HG03066 (cell line): ENCODE data around the gene SHMT1.
A peak's percentile ranks its signal among the peaks of the same experiment; 100 is the strongest.
"Not testable (repeated sequence)": the region's sequence is repeated elsewhere in the genome, so short reads cannot be mapped to it uniquely, and the experiment has no call there.

Source experiments
- ATAC-seq: cut with Tn5 transposase; IDR thresholded peaks from one replicate; pipeline ENCODE4 v1.9.1; 2021; ENCODE audit warnings: low read depth; ENCODE audit not compliant: unreplicated experiment

SHMT1 gene

DNA sequence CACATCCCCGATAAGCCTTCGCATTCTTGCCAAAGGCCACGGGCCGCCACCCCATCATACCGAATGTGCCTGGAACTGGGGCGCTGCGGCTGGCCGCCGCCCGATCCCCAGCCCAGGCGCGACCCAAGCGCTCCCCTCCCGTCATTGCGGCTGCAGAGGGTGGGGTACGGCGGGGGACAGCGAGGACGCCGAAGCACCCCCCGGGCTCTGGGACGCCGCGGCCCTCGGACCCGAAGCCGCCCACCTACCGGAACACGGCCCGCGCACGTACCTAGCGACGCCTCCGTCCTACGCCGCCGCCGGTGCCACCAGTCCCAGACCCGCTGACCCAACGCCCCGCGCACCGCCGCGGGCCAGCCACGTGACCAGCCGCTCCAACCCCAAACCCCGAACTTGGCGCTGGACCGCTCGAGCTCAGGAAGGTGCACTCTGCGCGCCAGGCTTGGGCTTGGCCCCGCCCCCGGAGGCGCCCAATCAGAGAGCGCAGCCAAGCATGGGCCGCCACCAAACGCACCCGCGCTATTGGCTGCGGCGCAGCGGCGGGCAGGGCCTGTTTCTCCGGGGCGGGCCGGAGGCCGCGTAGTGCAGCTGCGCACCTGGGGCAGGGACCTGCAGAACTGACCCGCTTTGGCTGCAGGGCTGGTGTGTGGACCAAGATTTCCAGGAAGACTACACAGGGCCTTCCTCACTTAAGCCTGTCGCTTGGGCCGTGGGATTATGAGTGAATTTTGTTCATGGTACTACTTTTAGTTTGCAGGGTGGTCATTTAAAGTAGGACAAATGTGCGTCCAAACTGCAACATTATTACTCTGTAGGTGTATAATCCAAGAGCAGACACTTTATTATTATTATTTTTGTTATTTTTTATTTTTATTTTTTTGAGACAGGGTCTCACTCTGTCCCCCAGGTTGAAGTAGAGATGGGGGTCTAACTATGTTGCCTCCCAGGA, at the start of gene SHMT1:
Gene SHMT1, minus strand, starts transcription at position 450 of the 949 bp plus-strand sequence. CDS start 7,569 bp downstream, outside the sequence.
- peak; percentile 93 for ATAC-seq

DNA sequence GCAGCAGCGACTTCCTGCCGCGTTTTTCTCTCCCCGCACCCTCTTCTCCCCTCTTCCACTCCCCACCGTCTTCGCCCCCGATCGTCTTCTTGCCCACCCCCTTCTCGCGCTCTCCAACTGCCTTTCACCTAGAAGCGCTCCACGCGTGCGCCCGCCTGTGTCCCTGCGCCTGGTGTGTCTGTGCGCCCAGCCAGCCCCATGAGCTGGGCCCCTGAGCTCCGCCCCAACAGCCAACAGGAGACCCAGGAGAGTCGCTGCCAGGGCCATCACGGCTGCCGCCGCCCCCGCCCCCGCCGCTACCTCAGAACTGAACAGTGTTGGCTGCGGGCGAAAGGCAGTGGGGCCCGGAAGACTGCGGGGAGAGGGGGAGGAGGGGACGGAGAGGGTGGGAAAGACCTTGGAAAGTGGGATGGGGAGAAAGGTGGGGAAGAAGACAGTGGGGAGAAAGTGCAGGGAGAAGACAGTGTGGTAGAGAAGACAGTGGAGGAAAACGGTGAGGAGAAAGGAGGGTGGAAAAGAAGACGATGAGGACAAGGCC, 48.7 kb upstream of the SHMT1 start:
- ATAC-seq, result peak; percentile 70

DNA sequence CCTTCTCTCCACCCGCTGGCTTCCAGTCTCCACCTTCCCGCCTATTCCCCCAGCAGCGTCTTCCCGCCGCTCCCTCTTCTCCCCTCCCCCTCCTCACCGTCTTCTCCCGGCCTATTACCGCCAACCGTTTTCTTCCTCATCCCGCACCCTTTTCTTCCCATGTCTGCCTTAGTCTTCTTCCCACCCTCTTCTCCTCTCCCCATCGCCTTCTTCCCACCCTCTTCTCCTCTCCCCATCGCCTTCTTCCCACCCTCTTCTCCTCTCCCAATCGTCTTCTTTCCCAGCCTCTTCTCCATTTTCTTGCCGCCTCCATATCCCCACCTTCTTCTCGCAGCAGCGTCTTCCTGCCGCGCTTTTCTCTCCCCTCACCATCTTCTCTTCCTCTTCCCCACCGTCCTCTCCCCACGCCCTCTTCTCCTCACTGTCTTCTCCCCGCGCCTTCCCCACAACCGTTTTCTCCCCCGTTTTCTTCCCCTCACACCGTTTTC, 48.1 kb upstream of the SHMT1 start:
- ATAC-seq, result not testable (repeated sequence)

DNA sequence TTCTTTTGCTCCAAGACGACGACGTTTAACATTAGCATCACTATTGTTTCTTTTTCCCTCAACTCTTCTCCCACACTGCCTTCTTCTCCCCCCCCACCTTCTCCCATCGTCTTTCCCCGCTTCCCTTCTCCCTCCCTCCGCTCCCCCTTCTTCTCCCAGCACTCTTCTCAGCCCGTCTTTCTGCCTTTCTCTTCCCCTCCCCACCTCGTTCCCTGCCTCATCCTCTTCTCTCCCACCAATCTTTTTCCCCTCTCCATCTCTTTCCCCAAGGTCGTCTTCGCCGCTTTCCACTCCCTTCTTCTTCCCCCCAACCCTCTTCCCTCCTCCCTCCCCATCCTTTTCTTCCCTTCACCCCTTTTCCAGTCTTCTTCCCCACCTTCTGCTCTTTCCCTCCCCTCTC, 47.4 kb upstream of the SHMT1 start:
- ATAC-seq, result not testable (repeated sequence)

DNA sequence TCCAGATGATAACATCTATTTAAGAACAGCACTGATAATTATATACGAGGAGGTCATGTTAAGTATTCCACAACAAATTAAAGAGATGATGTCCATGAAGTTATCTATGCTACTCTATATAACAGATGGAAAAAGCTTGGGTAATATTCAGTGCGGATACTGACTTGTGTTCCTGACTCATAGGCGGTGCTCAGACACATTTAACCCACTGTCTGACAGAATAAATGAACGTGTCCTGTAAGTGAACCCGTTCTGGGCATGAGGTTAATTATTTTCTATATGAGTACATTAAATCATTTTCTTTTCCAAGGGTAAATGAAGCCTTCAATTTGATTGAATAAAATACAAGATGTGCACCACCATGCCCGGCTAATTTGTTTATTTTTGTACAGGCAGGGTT, 46.0 kb upstream of the SHMT1 start:
- ATAC-seq, result not testable (repeated sequence)

DNA sequence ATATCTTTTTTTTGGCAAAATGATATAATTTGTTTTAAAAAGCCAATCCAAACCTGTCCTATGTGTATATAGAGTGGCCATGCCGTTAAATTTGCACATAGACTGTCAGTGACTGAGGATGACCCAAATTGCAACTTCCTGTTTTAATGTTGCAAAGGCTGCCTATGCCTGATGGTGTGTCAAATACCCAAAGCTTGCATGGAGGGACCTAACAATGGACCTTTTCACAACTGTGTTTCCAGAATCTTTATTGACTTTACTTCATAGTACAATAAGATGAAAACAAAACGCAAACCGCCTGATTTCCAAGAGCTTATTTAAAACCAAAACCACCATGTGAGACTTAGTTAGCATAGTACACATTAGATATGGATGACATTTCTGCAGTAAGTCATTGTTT, 45.6 kb upstream of the SHMT1 start:
- not testable (repeated sequence) for ATAC-seq

DNA sequence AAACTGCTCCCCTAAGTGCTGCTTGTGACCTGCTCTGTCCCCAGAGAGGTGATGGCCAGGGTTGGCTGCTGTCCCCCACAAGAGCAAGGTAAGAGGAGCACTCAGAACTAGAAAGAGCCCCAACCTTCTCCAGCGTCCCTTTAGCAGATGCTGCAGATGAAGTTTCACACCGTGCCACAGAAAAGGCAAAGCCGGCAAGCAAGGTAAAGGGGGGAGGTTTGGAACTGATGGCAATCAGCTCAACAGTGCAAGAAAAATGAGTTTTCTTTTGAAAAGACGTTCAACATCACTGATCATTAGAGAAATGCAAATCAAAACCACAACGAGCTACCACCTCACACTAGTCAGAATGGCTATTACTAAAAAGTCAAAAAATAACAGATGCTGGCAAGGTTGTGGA, 40.3 kb upstream of the SHMT1 start:
- peak; percentile 68 for ATAC-seq

DNA sequence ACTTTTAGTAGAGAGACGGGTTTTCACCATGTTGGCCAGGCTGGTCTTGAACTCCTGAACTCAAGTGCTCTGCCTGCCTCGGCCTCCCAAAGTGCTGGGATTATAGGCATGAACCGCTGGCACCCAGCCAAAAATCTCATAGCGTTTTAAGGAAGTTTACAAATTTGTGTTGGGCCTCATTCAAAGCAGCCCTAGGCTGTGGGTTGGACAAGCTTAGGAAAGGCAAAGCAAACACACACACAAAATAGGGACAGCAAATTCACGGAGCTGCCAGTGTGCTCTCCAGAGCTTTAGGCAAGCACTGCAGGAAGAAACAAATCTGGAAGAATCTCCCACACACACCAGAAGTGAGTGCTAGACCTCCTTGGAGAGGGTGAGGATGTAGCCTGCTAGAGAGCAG, 39.8 kb upstream of the SHMT1 start:
- not testable (repeated sequence) for ATAC-seq

DNA sequence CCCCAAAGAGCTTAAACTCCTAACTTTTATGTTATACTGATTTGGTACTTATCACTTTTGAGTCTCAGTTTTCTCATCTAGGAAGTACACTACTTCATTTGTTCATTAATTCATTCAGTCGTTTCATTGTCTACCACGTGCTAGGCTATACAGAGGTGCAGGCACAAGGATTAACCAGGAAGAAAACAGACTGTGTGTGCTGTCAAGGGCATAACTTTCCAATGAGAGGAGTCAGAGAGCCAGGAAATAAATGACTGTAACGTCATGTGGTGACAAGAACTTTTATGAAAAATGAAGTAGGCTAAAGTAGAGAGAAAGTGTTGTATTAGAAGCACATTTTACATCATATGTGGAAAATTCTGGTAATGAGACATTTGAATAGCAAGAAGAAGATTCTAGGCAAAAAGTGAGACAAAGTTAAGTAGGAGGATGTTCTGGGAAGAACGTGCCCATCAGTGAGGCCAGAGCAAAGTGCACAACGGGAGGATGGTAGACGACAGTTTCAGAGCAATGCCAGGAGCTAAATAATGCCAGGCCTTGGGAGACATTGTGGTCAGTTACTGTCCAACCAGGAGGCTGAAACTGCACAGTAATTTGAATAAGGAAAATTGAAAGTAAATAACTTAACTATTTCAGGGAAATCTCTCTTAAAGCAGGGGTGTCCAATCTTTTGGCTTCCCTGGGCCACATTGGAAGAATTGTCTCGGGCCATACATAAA, 38.7 kb upstream of the SHMT1 start:
- ATAC-seq, result not testable (repeated sequence)

DNA sequence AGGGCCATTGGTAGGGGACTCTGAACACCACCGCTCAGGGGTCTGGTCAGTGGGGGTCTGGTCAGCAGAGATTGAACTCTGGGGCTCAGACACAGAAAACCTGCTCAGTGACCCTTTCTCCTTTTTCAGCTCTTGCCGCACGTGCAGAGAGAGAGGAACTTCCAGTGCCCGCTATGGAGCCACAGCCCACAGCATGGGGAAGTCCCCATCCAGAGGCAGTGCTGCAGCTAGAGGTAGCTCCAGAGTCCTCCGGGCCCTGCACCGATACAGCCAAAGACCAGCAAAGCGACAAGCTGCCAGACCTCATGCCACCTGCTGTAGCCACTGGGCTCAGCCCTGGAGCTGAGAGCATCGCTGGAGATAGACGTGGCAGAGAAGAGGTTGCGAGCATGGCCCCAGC, 25.4 kb upstream of the SHMT1 start:
- not testable (repeated sequence) for ATAC-seq

DNA sequence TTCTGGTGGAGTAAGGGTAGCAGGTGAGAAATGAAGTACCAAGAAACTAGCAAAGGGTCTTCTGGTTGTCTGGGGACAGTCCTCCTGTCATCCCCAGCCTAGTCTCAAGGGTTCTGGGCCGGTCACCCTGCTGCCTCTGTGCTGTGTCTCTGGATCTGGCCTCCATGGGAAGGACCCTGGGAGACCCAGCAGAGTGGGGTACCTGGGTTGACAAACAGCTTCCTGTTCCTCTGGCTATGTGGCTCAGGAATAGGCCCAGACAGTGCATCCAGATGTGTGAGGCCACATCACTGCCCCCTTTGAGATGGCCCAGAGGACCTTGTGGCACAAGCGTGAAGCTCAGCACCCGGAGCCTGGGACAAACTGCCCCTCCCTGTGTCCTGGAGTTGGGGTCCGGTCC, 24.9 kb upstream of the SHMT1 start:
- ATAC-seq, result not testable (repeated sequence)

DNA sequence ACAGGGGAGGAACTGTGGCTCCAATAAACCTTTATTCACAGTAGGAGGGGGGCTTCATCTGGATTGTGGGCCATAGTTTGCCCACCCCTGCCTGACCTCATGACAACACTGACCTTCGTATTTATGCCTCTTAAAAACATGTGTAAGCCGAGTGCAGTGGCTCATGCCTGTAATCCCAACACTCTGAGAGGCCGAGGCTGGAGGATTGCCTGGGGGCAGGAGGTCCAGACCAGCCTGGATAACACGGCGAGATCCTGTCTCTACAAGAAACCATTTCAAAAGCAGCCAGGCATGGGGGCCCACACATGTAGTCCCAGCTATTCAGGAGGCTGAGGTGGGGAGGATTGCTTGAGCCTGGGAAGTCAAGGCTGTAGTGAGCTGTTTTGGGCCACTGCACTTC, 24.2 kb upstream of the SHMT1 start:
- ATAC-seq, result not testable (repeated sequence)

DNA sequence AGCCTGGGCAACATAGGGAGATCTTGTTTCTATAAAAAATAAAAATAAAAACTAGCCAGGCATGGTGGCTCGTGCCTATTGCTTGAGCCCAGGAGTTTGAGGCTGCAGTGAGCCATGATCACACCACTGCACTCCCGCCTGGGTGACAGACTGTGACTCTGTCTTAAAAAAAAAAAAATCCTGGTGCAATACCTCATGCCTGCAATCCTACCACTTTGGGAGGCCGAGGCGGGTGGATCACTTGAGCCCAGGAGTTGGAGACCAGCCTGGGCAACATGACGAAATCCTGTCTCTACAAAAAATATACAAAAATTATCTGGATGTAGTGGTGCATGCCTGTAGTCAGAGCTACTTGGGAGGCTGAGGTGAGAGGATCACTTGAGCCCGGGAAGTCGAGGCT, 20.9 kb upstream of the SHMT1 start:
- ATAC-seq, result not testable (repeated sequence)

DNA sequence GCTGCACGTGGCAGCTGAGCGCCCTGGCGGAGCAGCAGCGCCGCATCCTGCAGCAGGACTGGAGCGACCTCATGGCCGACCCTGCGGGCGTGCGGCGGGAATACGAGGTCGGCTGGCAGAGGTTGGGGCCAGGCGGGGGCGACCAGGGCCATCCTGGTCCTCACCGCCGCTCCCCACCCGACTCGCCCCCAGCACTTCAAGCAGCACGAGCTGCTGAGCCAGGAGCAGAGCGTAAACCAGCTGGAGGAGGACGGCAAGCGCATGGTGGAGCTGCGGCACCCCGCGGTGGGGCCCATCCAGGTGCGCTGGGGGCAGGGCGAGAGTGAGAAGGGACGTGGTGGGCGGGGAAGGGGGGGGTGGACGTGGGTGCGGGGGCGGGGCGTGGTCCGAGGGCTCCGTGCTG, 19.7 kb upstream of the SHMT1 start:
- not testable (repeated sequence) for ATAC-seq

DNA sequence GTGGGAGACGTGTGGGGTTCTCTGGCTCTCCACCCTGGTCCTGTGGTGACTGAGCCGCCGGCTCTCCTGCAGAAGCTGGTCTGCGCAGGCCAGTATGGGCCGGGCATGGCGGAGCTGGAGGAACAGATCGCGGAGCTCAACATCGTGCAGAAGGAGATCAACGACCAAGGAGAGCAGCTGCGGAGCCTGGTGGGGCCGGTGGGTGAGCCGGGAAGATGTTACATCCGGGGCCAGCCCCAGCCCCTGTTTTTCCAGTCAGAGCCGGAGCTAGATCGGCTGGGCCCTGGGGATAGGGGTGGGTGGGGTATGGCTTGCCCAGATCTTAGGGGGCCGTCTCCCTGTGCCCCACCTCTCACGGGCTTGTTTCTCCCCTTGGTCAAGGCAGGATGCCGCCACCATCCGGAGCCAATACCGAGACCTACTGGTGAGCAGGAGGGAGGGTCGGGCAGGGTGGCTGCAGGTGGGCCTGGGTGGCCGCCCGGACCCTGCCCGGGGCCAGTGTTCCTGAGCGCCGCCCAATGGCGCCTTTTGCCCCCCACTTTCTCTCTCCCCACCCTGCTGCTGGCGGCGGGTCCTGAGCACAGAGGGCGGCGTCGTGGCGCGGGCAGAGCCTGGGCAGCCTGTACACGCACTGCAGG, 19.2 kb upstream of the SHMT1 start:
- ATAC-seq, result no peak

DNA sequence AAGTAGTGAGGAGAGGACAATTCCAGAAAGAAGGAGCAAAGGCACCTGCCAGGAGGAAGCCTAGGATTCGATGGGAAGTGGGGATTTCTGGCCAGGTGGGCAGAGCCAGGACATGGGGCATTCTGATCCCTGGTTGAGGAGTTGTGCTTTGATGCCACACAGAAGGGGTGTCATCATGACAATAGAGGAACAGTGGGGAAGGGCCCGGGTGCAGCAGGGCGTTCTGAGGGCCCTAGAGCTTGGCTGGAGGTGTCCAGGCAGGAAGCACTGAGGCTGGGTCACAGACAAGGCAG, 18.5 kb upstream of the SHMT1 start:
- ATAC-seq, result no peak

DNA sequence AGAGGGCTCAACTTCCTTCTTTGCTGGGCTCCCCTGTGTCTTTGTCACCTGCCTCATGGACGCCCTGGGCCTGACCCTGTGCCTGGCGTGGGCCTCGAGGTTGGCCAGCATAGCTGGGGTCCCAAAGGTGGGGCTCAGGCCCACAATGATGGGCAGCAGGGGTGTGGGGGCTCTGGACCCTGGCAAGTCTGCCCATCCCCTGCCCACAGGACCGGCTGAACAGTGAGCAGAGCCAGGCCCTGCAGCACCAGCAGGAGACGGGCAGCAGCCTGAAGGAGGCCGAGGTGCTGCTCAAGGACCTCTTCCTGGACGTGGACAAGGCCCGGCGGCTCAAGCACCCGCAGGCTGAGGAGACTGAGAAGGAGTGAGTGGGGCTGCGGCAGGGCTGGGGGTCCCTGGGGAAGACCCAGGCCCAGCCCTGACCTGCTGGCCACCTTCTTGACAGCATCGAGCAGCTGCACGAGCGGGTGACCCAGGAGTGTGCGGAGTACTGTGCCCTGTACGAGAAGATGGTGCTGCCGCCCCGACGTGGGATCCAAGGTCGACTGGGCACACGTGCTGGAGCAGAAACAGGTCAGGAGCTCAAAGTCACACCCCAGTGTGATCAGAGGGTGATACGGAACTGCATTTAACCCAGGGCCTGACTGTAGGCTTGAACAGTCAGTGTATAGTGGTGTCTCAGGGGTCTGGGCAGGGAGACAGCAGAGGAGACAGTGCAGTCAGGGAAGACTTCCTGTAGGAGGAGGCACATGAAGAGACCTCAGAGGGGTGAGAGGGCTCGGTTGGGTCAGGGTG, 18.0 kb upstream of the SHMT1 start:
- no peak for ATAC-seq

DNA sequence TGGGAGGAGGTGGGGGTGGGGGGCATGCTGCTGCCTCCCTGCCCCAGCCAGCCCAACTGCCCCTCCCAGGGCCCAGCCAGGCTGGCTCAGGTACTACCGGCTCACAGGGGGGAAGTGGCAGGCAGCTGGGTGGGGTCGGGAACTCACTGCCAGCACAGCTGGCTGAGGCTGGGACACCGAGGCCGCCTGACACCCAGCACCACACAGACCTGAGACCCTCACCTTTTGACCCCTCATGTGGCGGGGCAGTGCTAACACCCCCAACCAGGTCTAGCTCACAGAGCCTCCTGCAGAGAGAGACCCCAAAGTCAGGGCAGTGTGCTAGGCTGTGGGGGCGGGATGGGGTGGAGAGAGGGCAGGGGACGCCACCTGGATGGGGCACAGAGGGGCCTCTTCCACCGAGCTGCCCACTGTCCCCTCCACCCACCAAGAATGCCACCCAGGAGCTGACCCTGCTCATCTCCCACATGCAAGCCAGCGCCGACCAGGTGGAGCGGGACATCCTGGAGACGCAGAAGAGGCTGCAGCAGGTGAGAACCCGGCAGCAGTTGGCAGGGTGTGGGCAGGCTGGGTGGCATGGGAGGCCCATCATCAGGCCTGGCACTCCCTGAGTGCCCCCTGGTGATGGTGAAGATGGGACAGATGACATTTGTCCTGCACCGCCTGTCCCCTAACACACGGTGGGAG, 17.3 kb upstream of the SHMT1 start:
- no peak for ATAC-seq
